ENCODE results near the gene BNC1.

DNA sequence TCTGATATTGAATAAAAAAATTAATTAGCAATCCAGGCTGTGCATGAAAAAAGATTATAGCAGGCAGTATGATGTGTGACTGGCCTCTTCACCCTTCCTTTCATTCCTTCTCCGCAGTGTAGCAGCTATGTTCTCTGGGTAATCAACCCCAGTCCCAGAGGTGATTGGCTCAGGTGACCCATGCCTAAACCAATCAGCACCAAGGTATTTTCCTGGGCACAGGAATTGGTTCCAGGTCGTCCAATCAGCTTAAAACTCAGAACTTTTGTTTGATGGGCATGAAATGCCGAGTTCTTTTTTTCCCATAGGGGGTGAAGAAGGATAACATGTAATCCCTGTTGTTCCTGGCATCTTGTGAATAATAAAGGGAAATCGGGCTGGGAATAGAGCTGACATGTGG, 5.8 kb upstream of the BNC1 start:
- TF ChIP-seq, protein P1, sequence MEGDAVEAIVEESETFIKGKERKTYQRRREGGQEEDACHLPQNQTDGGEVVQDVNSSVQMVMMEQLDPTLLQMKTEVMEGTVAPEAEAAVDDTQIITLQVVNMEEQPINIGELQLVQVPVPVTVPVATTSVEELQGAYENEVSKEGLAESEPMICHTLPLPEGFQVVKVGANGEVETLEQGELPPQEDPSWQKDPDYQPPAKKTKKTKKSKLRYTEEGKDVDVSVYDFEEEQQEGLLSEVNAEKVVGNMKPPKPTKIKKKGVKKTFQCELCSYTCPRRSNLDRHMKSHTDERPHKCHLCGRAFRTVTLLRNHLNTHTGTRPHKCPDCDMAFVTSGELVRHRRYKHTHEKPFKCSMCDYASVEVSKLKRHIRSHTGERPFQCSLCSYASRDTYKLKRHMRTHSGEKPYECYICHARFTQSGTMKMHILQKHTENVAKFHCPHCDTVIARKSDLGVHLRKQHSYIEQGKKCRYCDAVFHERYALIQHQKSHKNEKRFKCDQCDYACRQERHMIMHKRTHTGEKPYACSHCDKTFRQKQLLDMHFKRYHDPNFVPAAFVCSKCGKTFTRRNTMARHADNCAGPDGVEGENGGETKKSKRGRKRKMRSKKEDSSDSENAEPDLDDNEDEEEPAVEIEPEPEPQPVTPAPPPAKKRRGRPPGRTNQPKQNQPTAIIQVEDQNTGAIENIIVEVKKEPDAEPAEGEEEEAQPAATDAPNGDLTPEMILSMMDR (IDR thresholded peaks at IDR 0.05 in 2 of 3, conservative IDR thresholded peaks at IDR 0.05 in 1 of 3; ENCODE audit: control insufficient read depth in 2 of 3, extremely low read depth in 1 of 3, insufficient read depth in 1 of 3, low read depth in 3 of 3, low read length in 3 of 3): no peak
- TF ChIP-seq, protein P2, sequence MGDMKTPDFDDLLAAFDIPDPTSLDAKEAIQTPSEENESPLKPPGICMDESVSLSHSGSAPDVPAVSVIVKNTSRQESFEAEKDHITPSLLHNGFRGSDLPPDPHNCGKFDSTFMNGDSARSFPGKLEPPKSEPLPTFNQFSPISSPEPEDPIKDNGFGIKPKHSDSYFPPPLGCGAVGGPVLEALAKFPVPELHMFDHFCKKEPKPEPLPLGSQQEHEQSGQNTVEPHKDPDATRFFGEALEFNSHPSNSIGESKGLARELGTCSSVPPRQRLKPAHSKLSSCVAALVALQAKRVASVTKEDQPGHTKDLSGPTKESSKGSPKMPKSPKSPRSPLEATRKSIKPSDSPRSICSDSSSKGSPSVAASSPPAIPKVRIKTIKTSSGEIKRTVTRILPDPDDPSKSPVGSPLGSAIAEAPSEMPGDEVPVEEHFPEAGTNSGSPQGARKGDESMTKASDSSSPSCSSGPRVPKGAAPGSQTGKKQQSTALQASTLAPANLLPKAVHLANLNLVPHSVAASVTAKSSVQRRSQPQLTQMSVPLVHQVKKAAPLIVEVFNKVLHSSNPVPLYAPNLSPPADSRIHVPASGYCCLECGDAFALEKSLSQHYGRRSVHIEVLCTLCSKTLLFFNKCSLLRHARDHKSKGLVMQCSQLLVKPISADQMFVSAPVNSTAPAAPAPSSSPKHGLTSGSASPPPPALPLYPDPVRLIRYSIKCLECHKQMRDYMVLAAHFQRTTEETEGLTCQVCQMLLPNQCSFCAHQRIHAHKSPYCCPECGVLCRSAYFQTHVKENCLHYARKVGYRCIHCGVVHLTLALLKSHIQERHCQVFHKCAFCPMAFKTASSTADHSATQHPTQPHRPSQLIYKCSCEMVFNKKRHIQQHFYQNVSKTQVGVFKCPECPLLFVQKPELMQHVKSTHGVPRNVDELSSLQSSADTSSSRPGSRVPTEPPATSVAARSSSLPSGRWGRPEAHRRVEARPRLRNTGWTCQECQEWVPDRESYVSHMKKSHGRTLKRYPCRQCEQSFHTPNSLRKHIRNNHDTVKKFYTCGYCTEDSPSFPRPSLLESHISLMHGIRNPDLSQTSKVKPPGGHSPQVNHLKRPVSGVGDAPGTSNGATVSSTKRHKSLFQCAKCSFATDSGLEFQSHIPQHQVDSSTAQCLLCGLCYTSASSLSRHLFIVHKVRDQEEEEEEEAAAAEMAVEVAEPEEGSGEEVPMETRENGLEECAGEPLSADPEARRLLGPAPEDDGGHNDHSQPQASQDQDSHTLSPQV (IDR thresholded peaks at IDR 0.05): no peak

All from GM12878 (cell line).